GM12873 (cell line): ENCODE data around the gene CDH15.

Experiments
- CTCF ChIP-seq: IDR thresholded peaks from 2 replicates; pipeline ENCODE4 v1.5.1; 2012; ENCODE audit warnings: low read depth, mild to moderate bottlenecking, moderate library complexity, low read length, control low read depth; ENCODE audit not compliant: insufficient read depth; ENCODE audit errors: missing control alignments

Gene CDH15

GRCh38 chr16:89197033-89197632 lies 25.6 kb downstream of the CDH15 start:
- TF ChIP-seq CTCF, result no peak

- no peak for TF ChIP-seq CTCF
These were observed 26.3 kb downstream of the CDH15 start for GRCh38 chr16:89197633-89198416.

GRCh38 chr16:89198417-89199240 lies 27.1 kb downstream of the CDH15 start:
- TF ChIP-seq CTCF, result no peak

- TF ChIP-seq CTCF, result no peak
These were observed 27.9 kb downstream of the CDH15 start for GRCh38 chr16:89199241-89200123.

GRCh38 chr16:89200124-89200849 lies 28.7 kb downstream of the CDH15 start, which contains the start of gene SLC22A31:
TSS of gene SLC22A31 (minus strand) at chr16:89200537. CDS start at chr16:89200501, 36 bp downstream.
- no peak for TF ChIP-seq CTCF

- TF ChIP-seq CTCF, result no peak
These were observed 29.4 kb downstream of the CDH15 start for GRCh38 chr16:89200850-89201411.
